Measurements from ENCODE around the gene IQUB.

DNA sequence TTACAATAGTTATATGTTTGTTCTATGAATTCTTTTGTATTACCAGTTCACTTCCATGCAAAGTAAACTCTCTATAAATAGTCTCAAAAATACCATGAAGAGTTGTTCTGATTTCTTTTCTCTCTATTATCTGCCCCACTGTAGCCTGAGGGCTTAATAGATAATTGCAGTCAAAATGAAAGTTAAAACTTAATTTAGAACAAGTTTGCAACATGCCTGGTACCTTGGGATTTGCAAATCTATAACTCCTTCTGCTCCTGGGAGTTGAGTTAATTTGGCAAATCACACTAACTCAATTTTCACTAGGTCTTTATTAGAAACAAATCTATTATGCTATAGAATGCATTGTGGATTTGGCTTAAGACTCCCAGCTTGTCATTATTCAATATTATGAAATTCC, 45.0 kb upstream of the IQUB start:
- TF ChIP-seq, protein P1, sequence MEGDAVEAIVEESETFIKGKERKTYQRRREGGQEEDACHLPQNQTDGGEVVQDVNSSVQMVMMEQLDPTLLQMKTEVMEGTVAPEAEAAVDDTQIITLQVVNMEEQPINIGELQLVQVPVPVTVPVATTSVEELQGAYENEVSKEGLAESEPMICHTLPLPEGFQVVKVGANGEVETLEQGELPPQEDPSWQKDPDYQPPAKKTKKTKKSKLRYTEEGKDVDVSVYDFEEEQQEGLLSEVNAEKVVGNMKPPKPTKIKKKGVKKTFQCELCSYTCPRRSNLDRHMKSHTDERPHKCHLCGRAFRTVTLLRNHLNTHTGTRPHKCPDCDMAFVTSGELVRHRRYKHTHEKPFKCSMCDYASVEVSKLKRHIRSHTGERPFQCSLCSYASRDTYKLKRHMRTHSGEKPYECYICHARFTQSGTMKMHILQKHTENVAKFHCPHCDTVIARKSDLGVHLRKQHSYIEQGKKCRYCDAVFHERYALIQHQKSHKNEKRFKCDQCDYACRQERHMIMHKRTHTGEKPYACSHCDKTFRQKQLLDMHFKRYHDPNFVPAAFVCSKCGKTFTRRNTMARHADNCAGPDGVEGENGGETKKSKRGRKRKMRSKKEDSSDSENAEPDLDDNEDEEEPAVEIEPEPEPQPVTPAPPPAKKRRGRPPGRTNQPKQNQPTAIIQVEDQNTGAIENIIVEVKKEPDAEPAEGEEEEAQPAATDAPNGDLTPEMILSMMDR (conservative IDR thresholded peaks at IDR 0.05 in 1 of 2, IDR thresholded peaks at IDR 0.05 in 1 of 2; ENCODE audit: low read depth in 1 of 2, low read length in 2 of 2): no peak
- TF ChIP-seq EZH2 (IDR thresholded peaks at IDR 0.05; ENCODE audit: low read length, missing control alignments): no peak
